NCI-H69 (cell line): Measurements from ENCODE around the gene MUC3A.
"Not testable (repeated sequence)": the region's sequence is repeated elsewhere in the genome, so short reads cannot be mapped to it uniquely, and the experiment has no call there.

Source experiments
- DNase-seq: peaks from one replicate; lab custom pipeline; 2025; lab: John Stamatoyannopoulos, UW

MUC3A gene

DNA sequence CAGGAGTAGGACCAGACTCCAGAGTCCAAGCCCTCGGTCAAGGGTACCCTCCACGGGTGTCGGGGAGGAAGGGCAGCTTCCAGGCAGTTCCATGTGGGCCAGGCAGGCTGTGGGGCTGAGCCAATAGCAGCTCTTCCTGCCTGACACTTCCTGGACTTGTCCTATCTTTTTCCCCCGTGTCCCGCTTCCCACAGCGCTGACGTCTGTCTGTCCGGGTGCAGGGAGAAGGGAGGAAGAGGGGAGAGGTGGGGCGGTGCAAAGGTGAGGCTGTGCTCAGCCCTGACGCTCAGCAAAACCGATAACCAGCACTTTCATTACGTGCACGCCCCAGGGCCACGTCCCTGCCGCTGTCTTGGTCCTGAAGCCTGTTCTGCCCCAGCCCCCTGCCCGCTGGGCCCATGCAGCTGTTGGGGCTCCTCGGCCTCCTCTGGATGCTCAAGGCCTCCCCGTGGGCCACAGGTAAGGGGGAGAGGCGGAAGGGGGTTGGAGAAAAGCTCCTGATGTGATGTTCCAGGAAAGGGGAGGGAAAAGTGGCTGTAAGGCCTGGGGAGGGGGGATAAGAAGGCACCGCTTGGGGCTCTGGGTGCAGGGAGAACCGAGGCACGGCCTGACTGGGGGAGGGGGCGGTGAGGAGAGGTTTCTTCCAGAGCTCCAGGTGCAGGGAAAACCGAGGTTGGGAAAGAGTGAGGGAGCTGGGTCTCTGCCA lies at the start of gene MUC3A:
Gene MUC3A, plus strand, starts transcription at position 308 of the 706 bp plus-strand sequence. Its CDS starts 91 bp downstream, at position 399.
- no peak for DNase-seq

- DNase-seq: no peak
Measured at GRCh38 chr7:100900978-100901377, 48.4 kb upstream of the MUC3A start.

GRCh38 chr7:100901921-100902332 lies 47.4 kb upstream of the MUC3A start:
- DNase-seq: peak; percentile 65

DNA sequence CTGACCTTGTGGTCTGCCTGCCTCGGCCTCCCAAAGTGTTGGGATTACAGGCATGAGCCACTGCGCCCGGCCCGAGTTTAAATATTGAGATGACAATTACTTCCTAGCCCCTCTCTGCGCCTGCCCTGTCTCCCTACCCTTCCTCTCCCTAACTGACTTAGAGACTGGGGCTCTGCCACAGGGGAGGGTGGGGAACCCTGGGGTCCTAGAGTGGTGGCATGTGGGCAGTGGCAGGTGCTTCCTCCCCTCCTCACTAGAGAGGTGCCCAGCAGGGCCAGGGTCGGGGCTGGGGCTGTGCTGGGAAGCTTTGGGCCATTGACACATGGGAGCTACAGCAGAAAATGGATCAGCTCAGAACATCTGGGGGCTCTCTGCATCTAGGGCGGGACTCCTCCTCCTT lies 46.7 kb upstream of the MUC3A start:
- DNase-seq: no peak

DNA sequence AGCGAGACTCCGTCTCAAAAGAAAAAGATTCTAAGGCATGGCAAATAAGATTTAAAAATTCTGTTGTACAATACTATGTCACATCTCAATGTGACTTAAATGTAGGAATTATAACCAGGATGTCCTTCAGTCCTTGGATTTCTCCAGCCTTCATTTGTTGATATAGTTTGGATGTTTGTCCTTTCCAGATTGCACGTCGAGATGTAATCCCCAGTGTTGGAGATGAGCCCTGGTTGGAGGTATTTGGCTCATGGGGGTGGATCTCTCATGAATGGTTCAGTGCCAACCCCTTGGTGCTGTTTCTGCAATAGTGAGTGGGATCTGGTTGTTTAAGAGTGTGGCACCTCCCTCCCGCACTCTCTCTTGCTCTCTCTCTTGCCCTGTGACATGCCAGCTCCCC lies 40.8 kb upstream of the MUC3A start:
- DNase-seq: no peak

- not testable (repeated sequence) for DNase-seq
Measured at GRCh38 chr7:100910443-100910842, 38.9 kb upstream of the MUC3A start.

DNA sequence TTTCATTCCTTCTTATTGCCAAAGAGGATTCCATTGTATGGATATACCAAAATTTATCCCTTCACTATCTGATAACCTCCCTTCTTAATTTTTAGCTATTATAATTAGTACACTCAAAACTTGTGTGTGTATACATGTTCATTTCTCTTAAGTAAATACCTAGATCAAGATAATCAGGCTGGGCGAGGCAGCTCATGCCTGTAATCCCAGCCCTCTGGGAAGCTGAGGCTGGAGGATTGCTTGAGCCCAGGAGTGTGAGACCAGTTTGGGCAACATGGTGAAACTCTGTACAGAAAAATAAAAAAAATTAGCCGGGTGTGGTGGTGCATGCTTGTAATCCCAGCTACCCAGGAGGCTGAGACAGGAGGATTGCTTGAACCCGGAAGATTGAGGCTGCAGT lies 37.9 kb upstream of the MUC3A start:
- DNase-seq: no peak

GRCh38 chr7:100914208-100914878 lies 35.0 kb upstream of the MUC3A start:
- DNase-seq: no peak

DNA sequence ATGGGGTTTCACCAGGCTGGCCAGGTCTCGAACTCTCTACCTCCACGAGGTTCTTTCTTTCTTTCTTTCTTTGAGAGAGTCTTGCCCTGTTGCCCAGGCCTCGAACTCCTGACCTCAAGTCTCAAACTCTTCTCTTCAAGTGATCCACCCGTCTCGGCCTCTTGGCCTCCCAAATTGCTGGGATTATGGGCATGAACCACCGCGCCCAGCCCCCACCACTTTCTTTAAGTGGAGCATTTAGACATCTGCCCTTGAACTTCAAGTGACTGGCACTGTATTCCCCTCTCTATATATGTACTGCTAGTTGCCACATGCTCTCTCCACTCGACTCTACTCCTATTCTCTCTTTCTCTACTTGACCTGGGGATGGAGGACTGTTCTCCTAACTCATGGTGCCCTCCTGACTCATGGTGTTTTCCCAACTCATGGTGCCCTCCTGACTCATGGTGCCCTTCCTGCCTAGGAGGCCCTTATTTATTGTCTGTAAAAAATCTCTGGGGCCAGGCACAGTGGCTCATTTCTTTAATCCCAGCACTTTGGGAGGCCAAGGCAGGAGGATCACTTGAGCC lies 34.4 kb upstream of the MUC3A start:
- no peak for DNase-seq

- DNase-seq: not testable (repeated sequence)
Measured at GRCh38 chr7:100919335-100919734, 30.0 kb upstream of the MUC3A start.

- DNase-seq: not testable (repeated sequence)
Measured at GRCh38 chr7:100919779-100920437, 29.4 kb upstream of the MUC3A start.

DNA sequence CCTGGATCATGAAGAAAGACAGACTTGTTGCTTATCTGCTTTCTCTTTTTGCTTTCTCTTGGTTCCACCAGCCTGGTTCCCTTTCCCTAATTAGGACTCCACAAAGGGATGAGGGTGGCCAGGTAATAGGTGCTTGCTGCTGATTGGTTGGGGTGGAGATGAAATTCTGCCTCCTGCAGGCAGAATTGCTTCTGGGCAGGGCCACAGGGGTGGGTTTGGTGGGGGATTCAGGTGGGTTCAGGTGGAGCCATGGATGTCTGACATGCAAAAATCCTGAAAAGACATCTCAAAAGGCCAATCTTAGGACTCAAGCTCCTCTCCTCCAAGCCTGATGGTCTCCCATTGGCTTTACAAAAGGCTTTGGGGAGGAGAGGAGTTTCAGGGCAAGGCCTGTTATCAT lies 28.3 kb upstream of the MUC3A start:
- DNase-seq: no peak

- DNase-seq: not testable (repeated sequence)
Measured at GRCh38 chr7:100923616-100924015, 25.7 kb upstream of the MUC3A start.

DNA sequence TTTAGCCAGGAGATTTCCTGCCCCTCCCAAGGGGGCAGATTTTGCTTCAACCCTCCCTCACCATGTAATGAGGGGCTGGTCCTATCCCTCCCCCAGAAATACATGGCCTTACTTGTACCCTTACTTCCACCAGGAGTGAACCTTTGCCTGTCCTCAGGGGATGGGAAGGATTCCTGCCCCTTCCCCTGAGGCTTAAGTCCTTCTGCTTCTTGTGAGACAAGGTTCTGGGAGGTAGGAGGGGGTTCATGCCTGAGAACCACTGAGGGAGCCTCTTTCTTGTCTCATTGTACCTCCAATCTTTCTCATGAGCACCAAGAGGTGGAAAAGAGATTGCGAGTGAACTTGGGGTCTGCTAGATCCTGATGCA lies 19.5 kb upstream of the MUC3A start:
- no peak for DNase-seq

DNA sequence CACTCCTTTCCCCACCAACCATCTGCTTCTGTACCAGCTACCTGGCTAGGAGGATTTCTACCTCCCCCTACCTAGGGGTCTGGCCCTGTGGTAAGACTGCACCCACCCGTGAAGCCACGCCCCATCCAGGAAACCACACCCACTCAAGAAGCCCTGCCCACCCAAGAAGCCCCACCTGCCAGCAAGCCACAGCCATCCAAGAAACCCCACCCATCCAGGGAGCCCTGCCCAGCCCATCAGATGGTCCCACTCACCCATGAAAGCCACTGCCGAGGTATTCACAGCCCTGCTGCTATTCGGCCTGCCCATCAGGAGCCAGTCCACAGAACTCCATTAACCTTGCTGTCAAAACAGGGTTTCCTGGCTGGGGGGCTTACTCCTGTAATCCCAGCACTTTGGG lies 15.6 kb upstream of the MUC3A start:
- no peak for DNase-seq

- DNase-seq: not testable (repeated sequence)
Measured at GRCh38 chr7:100935381-100935780, 14.0 kb upstream of the MUC3A start.

DNA sequence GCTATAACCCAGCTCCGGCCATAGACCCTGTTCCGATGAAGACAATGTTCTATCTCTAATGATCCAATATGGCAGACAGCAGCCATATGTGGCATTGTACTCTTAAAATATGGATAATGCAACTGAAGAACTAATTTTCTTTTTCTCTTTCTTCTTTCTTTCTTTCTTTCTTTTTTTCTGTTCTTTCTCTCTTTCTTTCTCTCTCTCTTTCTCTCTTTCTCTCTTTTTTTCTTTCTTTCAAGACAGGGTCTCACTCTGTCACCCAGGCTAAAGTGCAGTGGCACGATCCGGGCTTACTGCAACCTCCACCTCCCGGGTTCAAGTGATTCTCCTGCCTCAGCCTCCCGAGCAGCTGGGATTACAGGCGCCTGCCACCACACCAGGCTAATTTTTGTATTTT lies 13.2 kb upstream of the MUC3A start:
- not testable (repeated sequence) for DNase-seq

GRCh38 chr7:100942045-100942774 lies 7.1 kb upstream of the MUC3A start:
- peak; percentile 77 for DNase-seq

DNA sequence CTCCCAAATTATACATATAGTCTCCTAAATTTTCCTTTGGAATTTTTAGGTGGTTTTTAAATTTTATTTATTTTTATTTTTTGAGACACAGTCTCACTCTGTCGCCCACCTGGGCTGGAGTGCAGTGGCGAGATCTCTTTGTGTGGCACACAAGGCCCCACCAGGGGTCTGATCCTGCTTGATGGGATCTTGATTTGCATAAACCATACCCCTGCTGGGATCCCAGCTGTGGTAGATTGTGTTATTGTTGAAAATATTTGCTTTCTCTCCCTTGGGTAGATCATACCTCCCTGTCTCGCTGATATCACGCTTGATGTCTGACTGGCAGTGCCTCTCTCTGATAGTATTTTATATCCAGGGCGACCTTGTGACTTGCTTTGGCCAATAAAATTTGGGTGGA lies 5.6 kb upstream of the MUC3A start:
- peak; percentile 87 for DNase-seq

DNA sequence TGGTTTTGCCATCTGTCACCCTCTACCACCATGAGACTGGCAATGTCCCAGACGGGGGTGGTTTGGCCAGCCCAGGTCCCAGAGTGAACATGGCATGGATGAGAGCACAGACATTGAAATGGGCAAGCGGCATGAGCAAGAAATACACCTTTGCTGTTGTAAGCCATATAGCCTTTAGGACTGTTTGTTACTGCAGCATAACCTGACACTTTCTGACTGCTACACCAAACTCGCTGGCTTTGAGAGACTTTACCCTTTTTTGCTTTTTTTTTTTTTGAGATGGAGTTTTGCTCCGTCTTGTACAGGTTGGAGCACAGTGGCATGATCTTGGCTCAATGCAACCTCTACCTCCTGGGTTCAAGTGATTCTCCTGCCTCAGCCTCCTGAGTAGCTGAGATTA lies 5.2 kb upstream of the MUC3A start:
- no peak for DNase-seq

GRCh38 chr7:100946111-100946510 lies 3.2 kb upstream of the MUC3A start:
- no peak for DNase-seq

- no peak for DNase-seq
Measured at GRCh38 chr7:100946766-100947365, 2.5 kb upstream of the MUC3A start.
